IMR-90 (cell line): Measurements from ENCODE around the gene NADK. TPM values are rescaled to one million over a fixed set of nuclear protein-coding genes. Genes with fewer than 3 reads are reported as not detected.

Experiments used
- ATAC-seq: fragments of 200-7000 bp; cut with Tn5 transposase; 2 replicates; pipeline ENCODE4 v1.9.1; 2020; ENCODE audit warnings: low read depth, mild to moderate bottlenecking, moderate library complexity
- BruUV-seq: library from RNA; stranded (reverse); fragments of 400-500 nt; replicated peaks from 2 replicates; lab custom pipeline; 2021; lab: Mats Ljungman, UMichigan
- CTCF ChIA-PET: fragments of 300-600 bp; formaldehyde crosslinking; extraction: SDS; loops from one replicate; lab custom pipeline; 2021; ENCODE audit warnings: antibody characterized with exemption; lab: Yijun Ruan, JAX
- POLR2A ChIA-PET: fragments of 300-600 bp; sonication (Branson Sonifier 250); formaldehyde crosslinking; loops from one replicate; lab custom pipeline; 2022; ENCODE audit warnings: antibody characterized with exemption; ENCODE audit not compliant: unreplicated experiment; lab: Charles Lee
- DNase-seq: peaks from one replicate; pipeline ENCODE4 v3.0.0; 2013
- H2AFZ ChIP-seq: replicated peaks from 2 replicates; pipeline ENCODE3; 2013; ENCODE audit warnings: low read length, mild to moderate bottlenecking; ENCODE audit not compliant: poor library complexity
- H2AK5ac ChIP-seq: 2 replicates; pipeline ENCODE4 v1.6.1; 2013; ENCODE audit warnings: low read depth, low read length, inconsistent platforms
- H2AK9ac ChIP-seq: replicated peaks from 2 replicates; pipeline ENCODE3; 2013; ENCODE audit warnings: mild to moderate bottlenecking, low read depth, low read length, moderate library complexity; ENCODE audit not compliant: poor library complexity
- H2BK120ac ChIP-seq: 2 replicates; pipeline ENCODE4 v1.6.1; 2013; ENCODE audit warnings: low read depth, low read length, inconsistent platforms
- H2BK15ac ChIP-seq: 3 replicates; pipeline ENCODE4 v1.6.1; 2013; ENCODE audit warnings: low read depth, low read length, inconsistent platforms
- H2BK20ac ChIP-seq: 2 replicates; pipeline ENCODE4 v1.6.1; 2013; ENCODE audit warnings: low read depth, mild to moderate bottlenecking, inconsistent platforms, low read length, moderate library complexity
- H2BK5ac ChIP-seq: 2 replicates; pipeline ENCODE4 v1.6.1; 2013; ENCODE audit warnings: mild to moderate bottlenecking, low read depth, low read length, inconsistent platforms; ENCODE audit not compliant: poor library complexity, severe bottlenecking
- H3K14ac ChIP-seq: replicated peaks from 2 replicates; pipeline ENCODE4 v1.6.1; 2013; ENCODE audit warnings: low read depth, low read length, inconsistent platforms
- H3K18ac ChIP-seq: 2 replicates; pipeline ENCODE4 v1.6.1; 2013; ENCODE audit warnings: low read depth, low read length, control low read depth
- H3K23ac ChIP-seq: 2 replicates; pipeline ENCODE4 v1.6.1; 2013; ENCODE audit warnings: low read depth, low read length, inconsistent platforms
- H3K27ac ChIP-seq: 2 replicates; pipeline ENCODE4 v1.5.1; 2013; ENCODE audit warnings: mild to moderate bottlenecking, control low read depth, low read length; ENCODE audit not compliant: insufficient read depth
- H3K27me3 ChIP-seq: 2 replicates; pipeline ENCODE4 v1.6.1; 2013; ENCODE audit warnings: low read length; ENCODE audit not compliant: control insufficient read depth, insufficient read depth
- H3K36me3 ChIP-seq: 2 replicates; pipeline ENCODE4 v1.6.1; 2013; ENCODE audit warnings: low read length, mixed read lengths; ENCODE audit not compliant: control insufficient read depth, insufficient read depth
- H3K4ac ChIP-seq: 2 replicates; pipeline ENCODE4 v1.6.1; 2013; ENCODE audit warnings: low read depth, low read length, inconsistent platforms
- H3K4me1 ChIP-seq: 2 replicates; pipeline ENCODE4 v1.6.1; 2013; ENCODE audit warnings: low read length, mixed read lengths; ENCODE audit not compliant: control insufficient read depth, insufficient read depth
- H3K4me2 ChIP-seq: 2 replicates; pipeline ENCODE4 v1.6.1; 2013; ENCODE audit warnings: low read depth, mild to moderate bottlenecking, control low read depth, low read length, moderate library complexity
- H3K4me3 ChIP-seq: 2 replicates; pipeline ENCODE4 v1.5.1; 2013; ENCODE audit warnings: low read depth, mild to moderate bottlenecking, control low read depth, low read length, moderate library complexity; ENCODE audit not compliant: insufficient read depth
- H3K56ac ChIP-seq: 2 replicates; pipeline ENCODE4 v1.6.1; 2013; ENCODE audit warnings: low read length, inconsistent platforms; ENCODE audit not compliant: insufficient read depth; ENCODE audit errors: extremely low read depth
- H3K79me1 ChIP-seq, 2 experiments: 2 replicates each; pipeline ENCODE4 v1.6.1; 2013; ENCODE audit warnings: low read length in 2 of 2, inconsistent platforms in 1 of 2, low read depth in 1 of 2
- H3K9ac ChIP-seq: 2 replicates; pipeline ENCODE4 v1.6.1; 2013; ENCODE audit warnings: low read depth, low read length, control low read depth
- H3K9me1 ChIP-seq: 2 replicates; pipeline ENCODE4 v1.6.1; 2013; ENCODE audit warnings: low read length, inconsistent platforms; ENCODE audit not compliant: insufficient read depth
- H3K9me3 ChIP-seq: 2 replicates; pipeline ENCODE4 v1.6.1; 2013; ENCODE audit warnings: low read length; ENCODE audit not compliant: control insufficient read depth, insufficient read depth
- H4K20me1 ChIP-seq: 2 replicates; pipeline ENCODE4 v1.6.1; 2013; ENCODE audit warnings: low read length, inconsistent platforms; ENCODE audit not compliant: insufficient read depth
- H4K5ac ChIP-seq: 2 replicates; pipeline ENCODE4 v1.6.1; 2013; ENCODE audit warnings: mild to moderate bottlenecking, low read depth, low read length, control low read depth
- H4K8ac ChIP-seq, 2 experiments: 2 replicates each; pipeline ENCODE4 v1.6.1; 2013; ENCODE audit warnings: low read depth in 2 of 2, low read length in 2 of 2, control low read depth in 1 of 2, inconsistent platforms in 1 of 2
- H4K91ac ChIP-seq: 2 replicates; pipeline ENCODE4 v1.6.1; 2013; ENCODE audit warnings: low read depth, low read length, inconsistent platforms; ENCODE audit not compliant: insufficient read depth
- BHLHE40 ChIP-seq: fragments of 150-350 bp; IDR thresholded peaks from 2 replicates; pipeline ENCODE4 v1.6.1; 2016; ENCODE audit warnings: mild to moderate bottlenecking, low read depth, low read length
- CEBPB ChIP-seq: IDR thresholded peaks from 2 replicates; pipeline ENCODE4 v1.6.1; 2012; ENCODE audit warnings: low read depth, low read length, improper control_type of control experiment
- CHD1 ChIP-seq: IDR thresholded peaks from 2 replicates; pipeline ENCODE4 v1.6.1; 2012; ENCODE audit warnings: low read depth, low read length, improper control_type of control experiment
- CTCF ChIP-seq: conservative IDR thresholded peaks from 2 replicates; pipeline ENCODE4 v1.5.1; 2012; ENCODE audit warnings: mild to moderate bottlenecking, low read depth, low read length, improper control_type of control experiment
- FOS ChIP-seq: fragments of 150-350 bp; IDR thresholded peaks from 2 replicates; pipeline ENCODE4 v1.6.1; 2016; ENCODE audit warnings: low read depth, low read length
- MAFK ChIP-seq: IDR thresholded peaks from 2 replicates; pipeline ENCODE4 v1.6.1; 2012; ENCODE audit warnings: low read depth, low read length, improper control_type of control experiment
- MAZ ChIP-seq: IDR thresholded peaks from 2 replicates; pipeline ENCODE4 v1.6.1; 2012; ENCODE audit warnings: low read depth, mild to moderate bottlenecking, low read length, improper control_type of control experiment, moderate library complexity, borderline replicate concordance
- MXI1 ChIP-seq: IDR thresholded peaks from 2 replicates; pipeline ENCODE4 v1.6.1; 2012; ENCODE audit warnings: low read depth, mild to moderate bottlenecking, low read length, moderate library complexity, borderline replicate concordance
- NFE2L2 ChIP-seq: fragments of 150-350 bp; IDR thresholded peaks from 2 replicates; pipeline ENCODE4 v1.6.1; 2016; ENCODE audit warnings: low read depth, mild to moderate bottlenecking, low read length
- POLR2A ChIP-seq: IDR thresholded peaks from 2 replicates; pipeline ENCODE4 v1.6.1; 2012; ENCODE audit warnings: mild to moderate bottlenecking, low read depth, low read length
- RAD21 ChIP-seq: IDR thresholded peaks from 2 replicates; pipeline ENCODE4 v1.6.1; 2012; ENCODE audit warnings: low read length, improper control_type of control experiment
- RCOR1 ChIP-seq: IDR thresholded peaks from 2 replicates; pipeline ENCODE4 v1.6.1; 2012; ENCODE audit warnings: mild to moderate bottlenecking, low read length, improper control_type of control experiment; ENCODE audit not compliant: insufficient replicate concordance
- RFX5 ChIP-seq: IDR thresholded peaks from 2 replicates; pipeline ENCODE4 v1.8.0; 2012; ENCODE audit warnings: low read depth, mild to moderate bottlenecking, low read length, moderate library complexity
- SMC3 ChIP-seq: fragments of 150-350 bp; IDR thresholded peaks from 2 replicates; pipeline ENCODE4 v1.6.1; 2016; ENCODE audit warnings: low read depth, mild to moderate bottlenecking, antibody characterized with exemption, low read length, moderate library complexity
- WGBS, 2 experiments: methylation state at CpG; one replicate each; pipeline versions ENCODE4 v1.1.5 to v1.1.7; 2013; ENCODE audit warnings: missing lambda C conversion rate in 2 of 2; ENCODE audit not compliant: insufficient read length in 1 of 2; ENCODE audit errors: extremely low coverage in 2 of 2; 5-methylcytosine and 5-hydroxymethylcytosine counted together
- dilution Hi-C: fragments of 300-500 bp; cut with HindIII; formaldehyde crosslinking; loops from one replicate; pipeline ENCODE4 v1.14.3; 2018; ENCODE audit warnings: low sequenced_read_pairs; ENCODE audit not compliant: unreplicated experiment
- in situ Hi-C: fragments of 300-500 bp; cut with MboI; formaldehyde crosslinking; loops from 3 replicates; pipeline ENCODE4 v1.14.3; 2019; ENCODE audit warnings: low sequenced_read_pairs, inconsistent platforms, mixed read lengths
- intact Hi-C: fragments of 100-400 bp; cut with micrococcal nuclease; formaldehyde crosslinking; loops from 2 replicates; pipeline ENCODE4 v1.10.0; 2022
- polyA plus RNA-seq, 3 experiments: library from polyadenylated mRNA; depleted of rRNA; stranded (reverse); fragments of >200 nt; gene quantifications; 2 replicates each; pipeline ENCODE4 v1.2.3, GENCODE V29; 2012; ENCODE audit warnings: low replicate concordance in 1 of 3
- total RNA-seq: library from RNA; depleted of rRNA; stranded (reverse); fragments of >200 nt; gene quantifications from 2 replicates; pipeline ENCODE4 v1.2.3, GENCODE V29; 2012
- TF ChIP-seq, protein P1 (sequence below): fragments of 150-350 bp; IDR thresholded peaks from 2 replicates; pipeline ENCODE4 v1.6.1; 2016; ENCODE audit warnings: low read depth, mild to moderate bottlenecking, low read length, moderate library complexity, borderline replicate concordance
- TF ChIP-seq, protein P2 (sequence below): fragments of 150-350 bp; IDR thresholded peaks from 2 replicates; pipeline ENCODE4 v1.6.1; 2017; ENCODE audit warnings: mild to moderate bottlenecking, antibody characterized with exemption, low read length, low read depth

The NADK gene
- total and polyA plus RNA-seq, 2 of the 4 experiments (the other 2 are of a cell fraction) = 12.5 to 56.1 TPM

DNA sequence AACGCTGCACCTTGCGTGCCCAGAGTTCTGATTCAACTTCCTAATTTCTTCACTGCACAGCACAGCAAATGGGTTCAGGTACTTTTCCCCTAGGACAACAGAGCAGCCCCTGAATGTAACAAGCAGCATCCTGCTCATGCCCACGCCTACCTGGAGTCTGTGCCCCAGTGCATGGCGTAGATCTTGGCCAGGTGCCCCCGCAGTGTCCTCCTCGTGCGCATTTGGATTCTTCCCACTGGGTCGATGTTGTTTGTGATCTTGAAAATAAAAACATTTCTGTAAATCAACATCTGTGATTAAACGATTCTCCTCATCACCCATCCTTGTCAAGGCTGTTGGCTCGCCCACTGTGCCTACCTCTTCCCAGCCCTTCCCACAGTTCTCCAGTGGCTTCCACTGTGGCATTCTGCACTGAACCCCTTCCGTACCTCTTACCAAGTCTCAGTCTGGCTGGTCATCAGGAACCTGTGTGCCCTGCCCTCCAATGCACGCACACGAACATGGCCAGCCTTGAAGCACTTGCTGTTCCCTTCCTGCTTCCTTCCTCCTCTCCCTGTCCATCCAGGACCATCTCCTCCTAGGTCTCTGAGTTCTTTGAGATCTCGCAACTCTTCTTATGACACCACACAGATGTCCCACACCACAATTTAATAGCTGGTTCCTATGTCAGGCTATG is 37.5 kb upstream of the NADK start:
- Histone ChIP-seq H3K79me1 (peaks cover 45 to 62% of the 10 kb centered on the region in 2 experiments), H3K27ac (no peak overlapping the region), H3K18ac (no peak overlapping the region), H2AK5ac (no peak overlapping the region), H2BK120ac (no peak overlapping the region), H2BK20ac (no peak overlapping the region), H2AFZ (no peak overlapping the region), H3K14ac (no peak overlapping the region), H2AK9ac (no peak overlapping the region), H3K4ac (no peak overlapping the region), H3K4me2 (no peak overlapping the region), H3K27me3 (no peaks in the 10 kb centered on the region), H4K8ac (no peak overlapping the region), H3K9me3 (no peaks in the 10 kb centered on the region), H3K4me3 (no peak overlapping the region), H2BK5ac (no peak overlapping the region), H3K23ac (no peak overlapping the region), H3K4me1 (no peaks in the 10 kb centered on the region), H3K56ac (no peak overlapping the region), H4K5ac (no peak overlapping the region), H4K91ac (no peak overlapping the region), H2BK15ac (no peak overlapping the region), H3K9me1 (peaks cover 12% of the 10 kb centered on the region; the same call in 1 of the 2 replicates), H4K20me1 (peaks cover 50% of the 10 kb centered on the region), H3K9ac (no peak overlapping the region), H3K36me3 (peaks cover 49% of the 10 kb centered on the region)
- in situ Hi-C loops (no loop called here), intact Hi-C loops (no loop called here), dilution Hi-C loops (no loop called here)
- ChIA-PET CTCF (no interaction called here), POLR2A (no interaction called here)
- WGBS, 2 experiments = 93% methylated on average over 6 of the region's 14 CpGs; no CpG with 5 or more reads in 1 of the 2 experiments
- DNase-seq = no peak
- no peak for ATAC-seq
- BruUV-seq = no TSS peak
- TF ChIP-seq FOS (no peak), POLR2A (no peak), NFE2L2 (no peak), CHD1 (no peak), RAD21 (no peak), SMC3 (no peak), CTCF (no peak), MAFK (no peak), CEBPB (no peak), RFX5 (no peak), MXI1 (no peak), MAZ (no peak), BHLHE40 (no peak), RCOR1 (no peak)
- TF ChIP-seq, protein P1, sequence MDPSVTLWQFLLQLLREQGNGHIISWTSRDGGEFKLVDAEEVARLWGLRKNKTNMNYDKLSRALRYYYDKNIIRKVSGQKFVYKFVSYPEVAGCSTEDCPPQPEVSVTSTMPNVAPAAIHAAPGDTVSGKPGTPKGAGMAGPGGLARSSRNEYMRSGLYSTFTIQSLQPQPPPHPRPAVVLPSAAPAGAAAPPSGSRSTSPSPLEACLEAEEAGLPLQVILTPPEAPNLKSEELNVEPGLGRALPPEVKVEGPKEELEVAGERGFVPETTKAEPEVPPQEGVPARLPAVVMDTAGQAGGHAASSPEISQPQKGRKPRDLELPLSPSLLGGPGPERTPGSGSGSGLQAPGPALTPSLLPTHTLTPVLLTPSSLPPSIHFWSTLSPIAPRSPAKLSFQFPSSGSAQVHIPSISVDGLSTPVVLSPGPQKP = no peak
- TF ChIP-seq, protein P2, sequence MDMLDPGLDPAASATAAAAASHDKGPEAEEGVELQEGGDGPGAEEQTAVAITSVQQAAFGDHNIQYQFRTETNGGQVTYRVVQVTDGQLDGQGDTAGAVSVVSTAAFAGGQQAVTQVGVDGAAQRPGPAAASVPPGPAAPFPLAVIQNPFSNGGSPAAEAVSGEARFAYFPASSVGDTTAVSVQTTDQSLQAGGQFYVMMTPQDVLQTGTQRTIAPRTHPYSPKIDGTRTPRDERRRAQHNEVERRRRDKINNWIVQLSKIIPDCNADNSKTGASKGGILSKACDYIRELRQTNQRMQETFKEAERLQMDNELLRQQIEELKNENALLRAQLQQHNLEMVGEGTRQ = no peak
